RWPE2 (cell line): ENCODE results near the gene ZNF532.

ENCODE experiments used
- ATAC-seq: fragments of 200-7000 bp; cut with Tn5 transposase; 3 replicates; pipeline ENCODE4 v1.9.1; 2021; ENCODE audit warnings: low read depth
- DNase-seq: peaks from one replicate; pipeline ENCODE4 v3.0.0-alpha.2; 2020; ENCODE audit warnings: low spot score
- H3K27ac ChIP-seq: fragments of 450-650 bp; 2 replicates; pipeline ENCODE4 v1.5.1; 2017; ENCODE audit warnings: mild to moderate bottlenecking; ENCODE audit not compliant: poor library complexity, severe bottlenecking
- H3K27me3 ChIP-seq: fragments of 250-450 bp; sonication (Bioruptor Pico); 2 replicates; pipeline ENCODE4 v1.5.1; 2021; ENCODE audit warnings: mild to moderate bottlenecking, moderate library complexity; ENCODE audit not compliant: insufficient read depth, poor library complexity, severe bottlenecking
- H3K36me3 ChIP-seq: fragments of 250-450 bp; sonication (Bioruptor Pico); 2 replicates; pipeline ENCODE4 v1.5.1; 2020; ENCODE audit warnings: low read depth, mild to moderate bottlenecking, moderate library complexity
- H3K4me1 ChIP-seq: fragments of 250-450 bp; sonication (Bioruptor Pico); 2 replicates; pipeline ENCODE4 v1.5.1; 2021; ENCODE audit warnings: mild to moderate bottlenecking, moderate library complexity; ENCODE audit not compliant: insufficient read depth, poor library complexity, severe bottlenecking
- H3K4me3 ChIP-seq: fragments of 250-450 bp; sonication (Bioruptor Pico); 2 replicates; pipeline ENCODE4 v1.5.1; 2021; ENCODE audit warnings: mild to moderate bottlenecking, moderate library complexity; ENCODE audit not compliant: severe bottlenecking
- H3K9me3 ChIP-seq: fragments of 250-450 bp; sonication (Bioruptor Pico); 2 replicates; pipeline ENCODE4 v1.5.1; 2021; ENCODE audit warnings: mild to moderate bottlenecking, moderate library complexity; ENCODE audit not compliant: severe bottlenecking
- TF ChIP-seq, protein P1 (sequence below): fragments of 450-650 bp; IDR thresholded peaks from one replicate; pipeline ENCODE4 v1.5.1; 2017; ENCODE audit warnings: mild to moderate bottlenecking, moderate library complexity; ENCODE audit not compliant: poor library complexity, severe bottlenecking

ZNF532 gene

DNA sequence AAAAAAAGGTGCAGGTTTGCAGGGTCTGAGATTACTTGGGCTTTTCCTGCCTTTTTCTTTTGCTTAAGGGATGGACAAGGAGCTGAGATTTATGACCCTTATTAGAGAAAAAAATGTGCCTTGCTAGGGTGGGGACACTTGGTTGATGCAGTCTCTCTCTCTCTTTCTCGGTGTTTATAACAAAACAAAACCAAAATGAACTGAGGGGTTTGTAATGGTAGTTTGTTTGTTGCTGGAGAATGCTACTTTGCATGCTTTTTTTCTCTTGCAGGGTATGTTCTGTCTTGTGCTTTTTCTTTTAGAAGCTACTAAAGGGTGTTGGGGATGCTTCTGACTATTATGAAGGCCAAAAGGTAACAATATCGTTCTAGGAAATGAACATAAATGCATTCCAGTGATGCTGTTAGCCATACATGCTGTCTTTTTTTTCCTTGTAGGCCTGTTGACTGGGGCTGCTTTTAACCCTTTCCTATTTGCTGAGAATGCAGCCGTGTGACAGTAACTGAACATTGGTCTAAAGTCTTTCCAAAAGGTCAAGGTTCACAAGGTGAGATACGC lies 435 bp downstream of the ZNF532 start:
- no peaks in the 10 kb centered on the region for H3K27me3 ChIP-seq
- ATAC-seq (no peak), DNase-seq (no peak)
- H3K36me3 ChIP-seq: peaks cover 43% of the 10 kb centered on the region
- no peak overlapping the region for H3K4me3 ChIP-seq
- H3K4me1 ChIP-seq: peaks cover 44% of the 10 kb centered on the region
- TF ChIP-seq, protein P1, sequence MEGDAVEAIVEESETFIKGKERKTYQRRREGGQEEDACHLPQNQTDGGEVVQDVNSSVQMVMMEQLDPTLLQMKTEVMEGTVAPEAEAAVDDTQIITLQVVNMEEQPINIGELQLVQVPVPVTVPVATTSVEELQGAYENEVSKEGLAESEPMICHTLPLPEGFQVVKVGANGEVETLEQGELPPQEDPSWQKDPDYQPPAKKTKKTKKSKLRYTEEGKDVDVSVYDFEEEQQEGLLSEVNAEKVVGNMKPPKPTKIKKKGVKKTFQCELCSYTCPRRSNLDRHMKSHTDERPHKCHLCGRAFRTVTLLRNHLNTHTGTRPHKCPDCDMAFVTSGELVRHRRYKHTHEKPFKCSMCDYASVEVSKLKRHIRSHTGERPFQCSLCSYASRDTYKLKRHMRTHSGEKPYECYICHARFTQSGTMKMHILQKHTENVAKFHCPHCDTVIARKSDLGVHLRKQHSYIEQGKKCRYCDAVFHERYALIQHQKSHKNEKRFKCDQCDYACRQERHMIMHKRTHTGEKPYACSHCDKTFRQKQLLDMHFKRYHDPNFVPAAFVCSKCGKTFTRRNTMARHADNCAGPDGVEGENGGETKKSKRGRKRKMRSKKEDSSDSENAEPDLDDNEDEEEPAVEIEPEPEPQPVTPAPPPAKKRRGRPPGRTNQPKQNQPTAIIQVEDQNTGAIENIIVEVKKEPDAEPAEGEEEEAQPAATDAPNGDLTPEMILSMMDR: no peak
- H3K9me3 ChIP-seq: no peaks in the 10 kb centered on the region
- H3K27ac ChIP-seq: peak overlapping the region; percentile 82

DNA sequence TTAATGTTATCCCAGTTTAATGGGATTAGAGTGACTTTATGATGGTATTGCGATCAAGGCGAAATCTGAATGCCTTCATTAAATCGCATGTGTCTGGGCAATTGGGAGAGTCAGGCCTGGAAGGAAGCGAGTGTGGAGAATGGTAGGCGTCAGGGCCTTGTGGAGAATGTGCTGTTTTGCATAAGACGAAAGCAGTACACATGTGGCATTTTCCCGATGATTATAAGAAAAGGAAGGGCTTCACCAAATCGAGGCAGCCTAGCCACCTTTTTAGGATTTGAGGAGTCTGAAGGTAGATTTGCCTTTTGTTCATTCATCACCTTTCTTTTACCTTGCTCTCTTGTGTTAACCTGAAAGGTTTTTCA lies 1.0 kb downstream of the ZNF532 start:
- Histone ChIP-seq H3K27me3 (no peaks in the 10 kb centered on the region), H3K27ac (peak overlapping the region; percentile 82), H3K9me3 (no peaks in the 10 kb centered on the region), H3K4me3 (no peak overlapping the region), H3K36me3 (peaks cover 43% of the 10 kb centered on the region), H3K4me1 (peaks cover 39% of the 10 kb centered on the region)
- DNase-seq: no peak
- no peak for ATAC-seq
- TF ChIP-seq, protein P1: no peak

GRCh38 chr18:58866066-58866772 lies 1.5 kb downstream of the ZNF532 start:
- H3K36me3 ChIP-seq: peaks cover 43% of the 10 kb centered on the region
- no peaks in the 10 kb centered on the region for H3K27me3 ChIP-seq
- no peak overlapping the region for H3K4me3 ChIP-seq
- TF ChIP-seq, protein P1: no peak
- H3K27ac ChIP-seq: peak overlapping the region; percentile 82
- no peaks in the 10 kb centered on the region for H3K9me3 ChIP-seq
- ATAC-seq (no peak), DNase-seq (no peak)
- H3K4me1 ChIP-seq: peaks cover 37% of the 10 kb centered on the region

DNA sequence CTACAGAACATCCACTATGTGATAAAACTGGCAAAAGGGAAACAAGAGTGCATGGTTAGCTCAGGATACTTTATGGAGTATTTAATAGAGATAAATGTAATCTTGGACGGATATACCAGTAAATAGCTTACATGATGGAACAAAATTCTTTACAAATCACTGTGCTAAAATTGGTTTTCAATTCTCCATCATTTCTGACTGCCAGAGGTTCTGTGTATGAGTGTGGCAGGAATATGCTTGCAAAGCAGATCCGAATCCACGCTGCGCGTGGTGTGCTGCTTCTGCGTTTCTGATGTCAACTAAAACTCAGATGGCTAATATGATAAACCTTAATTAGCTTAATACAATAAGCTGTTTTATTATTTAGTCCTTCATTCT lies 2.1 kb downstream of the ZNF532 start:
- H3K36me3 ChIP-seq: peaks cover 46% of the 10 kb centered on the region
- peak overlapping the region; percentile 35 for H3K27ac ChIP-seq
- H3K27me3 ChIP-seq: no peaks in the 10 kb centered on the region
- no peak overlapping the region for H3K4me3 ChIP-seq
- no peaks in the 10 kb centered on the region for H3K9me3 ChIP-seq
- DNase-seq: no peak
- peaks cover 32% of the 10 kb centered on the region for H3K4me1 ChIP-seq
- TF ChIP-seq, protein P1: no peak
- no peak for ATAC-seq
